Colon (tissue), 2 donors: ENCODE results near the gene SLC35B2.

Experiments
- FAIRE-seq: peaks from 2 replicates; lab custom pipeline; 2012; peaks lifted over from hg19 to GRCh38; lab: Jason Lieb, UNC
- donor health status: control.
- donor health status: control.

Gene SLC35B2

GRCh38 chr6:44221291-44221960 lies 35.9 kb downstream of the SLC35B2 start:
- no peak for FAIRE-seq

- no peak for FAIRE-seq
These were observed 36.4 kb downstream of the SLC35B2 start for GRCh38 chr6:44220913-44221290.

GRCh38 chr6:44219815-44220784 lies 37.2 kb downstream of the SLC35B2 start:
- FAIRE-seq = no peak

GRCh38 chr6:44219053-44219814 lies 38.1 kb downstream of the SLC35B2 start:
- FAIRE-seq = no peak

- no peak for FAIRE-seq
These were observed 39.8 kb downstream of the SLC35B2 start for GRCh38 chr6:44217332-44218143.

GRCh38 chr6:44216677-44217331 lies 40.5 kb downstream of the SLC35B2 start, which contains the start of gene MYMX:
MYMX (plus strand) TSS chr6:44216926; CDS start chr6:44217472, 546 bp downstream.
- no peak for FAIRE-seq

- FAIRE-seq = no peak
These were observed 43.0 kb downstream of the SLC35B2 start for GRCh38 chr6:44214307-44214706.

- no peak for FAIRE-seq
These were observed 46.0 kb downstream of the SLC35B2 start for GRCh38 chr6:44211284-44211683.

- no peak for FAIRE-seq
These were observed 49.4 kb downstream of the SLC35B2 start for GRCh38 chr6:44207966-44208365.
